ENCODE data around the gene CALN1.

DNA sequence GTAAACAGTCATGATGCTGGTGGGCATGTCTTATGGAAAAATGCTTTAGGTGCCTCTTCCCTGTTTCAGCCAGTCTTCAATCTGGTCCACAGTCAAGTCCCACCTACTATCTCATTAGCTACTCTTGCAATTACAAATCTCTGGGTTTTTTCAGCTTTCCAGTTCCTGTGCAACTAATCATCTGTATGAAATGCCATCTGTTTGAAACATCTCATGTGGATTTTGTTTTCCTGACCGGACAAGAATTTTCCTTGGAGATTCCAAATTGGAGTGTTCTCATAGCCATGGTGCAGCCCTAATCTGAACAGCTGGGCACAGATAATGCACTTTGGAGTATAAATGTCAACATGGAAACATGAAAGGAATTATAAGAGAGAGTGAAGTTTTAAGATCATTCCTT, 41.3 kb upstream of the CALN1 start:
- TF ChIP-seq, protein P1, sequence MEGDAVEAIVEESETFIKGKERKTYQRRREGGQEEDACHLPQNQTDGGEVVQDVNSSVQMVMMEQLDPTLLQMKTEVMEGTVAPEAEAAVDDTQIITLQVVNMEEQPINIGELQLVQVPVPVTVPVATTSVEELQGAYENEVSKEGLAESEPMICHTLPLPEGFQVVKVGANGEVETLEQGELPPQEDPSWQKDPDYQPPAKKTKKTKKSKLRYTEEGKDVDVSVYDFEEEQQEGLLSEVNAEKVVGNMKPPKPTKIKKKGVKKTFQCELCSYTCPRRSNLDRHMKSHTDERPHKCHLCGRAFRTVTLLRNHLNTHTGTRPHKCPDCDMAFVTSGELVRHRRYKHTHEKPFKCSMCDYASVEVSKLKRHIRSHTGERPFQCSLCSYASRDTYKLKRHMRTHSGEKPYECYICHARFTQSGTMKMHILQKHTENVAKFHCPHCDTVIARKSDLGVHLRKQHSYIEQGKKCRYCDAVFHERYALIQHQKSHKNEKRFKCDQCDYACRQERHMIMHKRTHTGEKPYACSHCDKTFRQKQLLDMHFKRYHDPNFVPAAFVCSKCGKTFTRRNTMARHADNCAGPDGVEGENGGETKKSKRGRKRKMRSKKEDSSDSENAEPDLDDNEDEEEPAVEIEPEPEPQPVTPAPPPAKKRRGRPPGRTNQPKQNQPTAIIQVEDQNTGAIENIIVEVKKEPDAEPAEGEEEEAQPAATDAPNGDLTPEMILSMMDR (IDR thresholded peaks at IDR 0.05; ENCODE audit: low read depth, low read length) = no peak
- no peak for TF ChIP-seq EZH2phosphoT487 (IDR thresholded peaks at IDR 0.05; ENCODE audit: low read depth)
